Right lobe of liver (tissue), 4 donors: ENCODE data around the gene UQCRH.

Experiments used
- CTCF ChIP-seq, 4 donors: fragments of 200-600 bp in 3 of 4; fragments of 450-650 bp in 1 of 4; IDR thresholded peaks; one replicate each; pipeline versions ENCODE4 v1.5.1 to v1.8.0; 2016 to 2022; ENCODE audit warnings: antibody characterized with exemption in 4 of 4, mild to moderate bottlenecking in 2 of 4
- POLR2A ChIP-seq: fragments of 450-650 bp; IDR thresholded peaks from one replicate; pipeline ENCODE4 v1.6.1; 2017; ENCODE audit warnings: antibody characterized with exemption, mild to moderate bottlenecking
- donor health status: DM: no; HTN: no; CAD: no.
- donor health status: DM: no; HTN: no; CAD: no.
- donor health status: DM: no; HTN: yes; CAD: no.

- TF ChIP-seq CTCF (IDR thresholded peaks at IDR 0.05) (no peak), POLR2A (no peak)
These were observed 2.1 kb upstream of the UQCRH start for GRCh38 chr1:46301406-46301807.
